ENCODE measurements around the gene PIP4K2A.
A peak's percentile ranks its signal among the peaks of the same experiment; 100 is the strongest.
"Not testable (repeated sequence)": the region's sequence is repeated elsewhere in the genome, so short reads cannot be mapped to it uniquely, and the experiment has no call there.

The PIP4K2A gene

DNA sequence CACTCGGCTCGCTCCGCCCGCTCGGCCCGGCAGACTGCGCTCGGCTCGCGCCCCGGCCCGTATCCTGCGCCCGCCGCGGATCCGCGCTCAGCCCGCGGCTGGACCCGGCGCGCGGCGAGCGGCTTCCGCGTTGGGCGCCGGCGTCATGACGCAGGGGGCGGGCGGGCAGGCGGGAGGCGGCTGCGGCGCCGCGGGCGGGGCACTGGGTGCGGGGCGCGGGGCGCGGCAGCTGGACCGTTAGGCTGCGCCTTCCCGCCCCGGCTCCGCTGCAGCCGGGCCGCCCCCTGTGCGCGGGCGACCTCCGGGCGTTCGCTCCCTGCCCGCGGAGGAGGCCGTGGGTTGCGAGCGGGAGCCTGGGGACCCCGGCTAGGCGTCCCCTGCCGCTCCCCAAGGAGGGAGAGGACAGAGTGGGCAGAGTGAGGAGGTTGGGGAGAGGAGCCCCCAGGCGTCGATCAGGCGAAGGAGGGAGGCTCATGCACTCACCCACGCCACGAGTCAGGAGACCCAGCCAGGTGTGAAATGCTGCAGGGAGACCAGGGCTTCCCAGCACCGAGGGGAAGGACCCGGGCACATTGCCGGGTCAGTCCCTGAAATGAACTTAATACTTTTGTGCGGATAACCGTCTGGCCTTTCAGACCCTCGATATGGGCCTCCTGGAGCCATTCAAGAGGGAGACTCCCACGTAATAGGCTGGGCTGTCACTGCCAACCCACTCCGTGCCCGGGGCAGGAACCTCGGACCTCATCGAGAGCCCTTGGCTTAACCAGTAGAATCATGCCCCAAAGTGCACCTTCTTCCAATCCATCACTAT, at the start of gene PIP4K2A:
PIP4K2A (minus strand) TSS at position 100 of the 811 bp plus-strand sequence. CDS start 252 bp downstream, outside the sequence.
- DNase-seq (ENCODE audit: low read depth in 2 of 2) = peak; percentile 41 to 53

- no peak for DNase-seq (ENCODE audit: low read depth in 2 of 2)
Observed at GRCh38 chr10:22761569-22762220, 47.3 kb upstream of the PIP4K2A start.

DNA sequence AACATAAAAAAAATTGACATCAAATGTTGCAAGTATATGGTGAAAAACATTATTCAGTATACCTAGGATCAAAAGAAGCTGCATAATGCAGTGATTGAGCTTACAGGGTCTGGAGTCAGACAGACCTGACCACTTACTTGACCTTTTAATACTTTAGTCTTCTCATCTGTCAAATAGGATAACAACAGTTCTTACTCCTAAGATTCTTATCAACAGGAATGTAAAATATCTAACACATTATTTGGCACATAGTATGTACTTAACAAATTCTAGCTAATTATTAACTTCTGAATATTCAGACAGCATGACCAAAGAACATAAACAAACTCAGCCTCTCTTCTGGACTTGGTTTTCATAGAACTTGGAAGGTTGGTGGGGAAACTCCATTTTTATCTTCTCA, 45.6 kb upstream of the PIP4K2A start:
- DNase-seq (ENCODE audit: low read depth in 2 of 2) = no peak

GRCh38 chr10:22758867-22759266, 44.5 kb upstream of the PIP4K2A start:
- no peak for DNase-seq (ENCODE audit: low read depth in 2 of 2)

- DNase-seq (ENCODE audit: low read depth in 2 of 2) = no peak
Observed at GRCh38 chr10:22754296-22754695, 39.9 kb upstream of the PIP4K2A start.

GRCh38 chr10:22753786-22754185, 39.4 kb upstream of the PIP4K2A start:
- no peak for DNase-seq (ENCODE audit: low read depth in 2 of 2)

DNA sequence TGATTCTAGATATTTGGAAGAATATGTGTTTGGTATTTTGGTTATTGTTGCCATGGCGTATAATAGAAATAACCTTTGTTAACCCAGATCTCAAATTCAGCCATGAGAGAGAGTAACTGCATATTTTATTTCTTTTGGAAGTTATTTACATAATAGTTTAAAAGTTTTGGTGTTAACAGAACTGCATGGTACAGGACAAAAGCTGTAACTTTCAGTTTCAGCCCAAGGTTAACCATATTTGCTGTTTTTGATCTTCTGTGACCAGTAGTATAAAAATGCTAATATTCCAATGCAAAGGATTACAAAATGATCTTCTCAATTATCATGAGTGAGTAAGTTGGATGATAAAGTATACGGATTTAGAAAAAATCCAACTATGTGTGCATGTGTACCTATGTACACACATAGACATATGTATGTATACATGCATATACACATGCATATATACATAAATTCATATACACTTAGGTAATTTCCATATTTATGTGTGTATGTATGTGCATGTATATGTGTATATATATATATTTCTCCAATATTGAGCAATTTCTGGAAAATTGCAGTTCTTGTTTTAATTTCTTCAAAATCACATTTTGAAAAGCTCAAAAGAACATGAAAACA, 38.0 kb upstream of the PIP4K2A start:
- no peak for DNase-seq (ENCODE audit: low read depth in 2 of 2)

- DNase-seq (ENCODE audit: low read depth in 2 of 2) = no peak
Observed at GRCh38 chr10:22750131-22750530, 35.8 kb upstream of the PIP4K2A start.

GRCh38 chr10:22744858-22745257, 30.5 kb upstream of the PIP4K2A start:
- DNase-seq (ENCODE audit: low read depth in 2 of 2) = not testable (repeated sequence)

GRCh38 chr10:22742678-22743077, 28.3 kb upstream of the PIP4K2A start:
- no peak for DNase-seq (ENCODE audit: low read depth in 2 of 2)

DNA sequence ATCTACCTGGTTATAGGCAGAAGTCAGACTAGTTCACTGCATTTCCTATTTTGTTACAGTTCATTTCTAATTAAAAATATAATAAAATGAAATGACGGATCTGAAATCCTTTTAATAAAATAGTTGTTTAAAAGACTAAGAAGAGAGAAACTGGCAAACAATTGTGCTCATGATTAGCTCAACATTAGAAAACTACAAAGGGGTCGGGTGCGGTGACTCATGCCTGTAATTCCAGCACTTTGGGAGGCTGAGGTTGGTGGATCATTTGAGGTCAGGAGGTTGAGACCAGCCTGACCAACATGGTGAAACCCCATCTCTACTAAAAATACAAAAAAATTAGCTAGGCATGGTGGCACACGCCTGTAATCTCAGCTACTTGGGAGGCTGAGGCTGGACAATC, 27.3 kb upstream of the PIP4K2A start:
- not testable (repeated sequence) for DNase-seq (ENCODE audit: low read depth in 2 of 2)

- no peak for DNase-seq (ENCODE audit: low read depth in 2 of 2)
Observed at GRCh38 chr10:22740180-22740579, 25.8 kb upstream of the PIP4K2A start.

DNA sequence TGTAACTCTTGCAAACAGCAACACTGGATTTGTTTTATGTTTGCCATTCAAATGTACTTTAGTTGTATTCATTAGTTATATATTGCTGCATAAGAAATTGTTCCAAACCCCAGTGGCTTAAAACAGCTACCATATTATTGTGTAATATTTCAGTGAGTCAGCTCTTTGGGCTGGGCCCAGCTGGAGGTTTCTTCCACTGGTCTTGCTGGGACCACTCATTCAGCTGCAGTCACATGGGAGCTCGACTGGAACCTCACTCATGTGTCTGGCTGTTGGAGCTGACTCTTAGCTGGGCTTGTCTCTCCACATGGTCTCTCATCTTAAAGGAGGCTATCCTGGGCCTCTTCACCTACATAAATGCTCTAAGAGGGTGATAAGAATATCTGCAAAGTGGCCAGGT, 23.2 kb upstream of the PIP4K2A start:
- DNase-seq (ENCODE audit: low read depth in 2 of 2) = no peak

GRCh38 chr10:22736134-22736533, 21.8 kb upstream of the PIP4K2A start:
- no peak for DNase-seq (ENCODE audit: low read depth in 2 of 2)

DNA sequence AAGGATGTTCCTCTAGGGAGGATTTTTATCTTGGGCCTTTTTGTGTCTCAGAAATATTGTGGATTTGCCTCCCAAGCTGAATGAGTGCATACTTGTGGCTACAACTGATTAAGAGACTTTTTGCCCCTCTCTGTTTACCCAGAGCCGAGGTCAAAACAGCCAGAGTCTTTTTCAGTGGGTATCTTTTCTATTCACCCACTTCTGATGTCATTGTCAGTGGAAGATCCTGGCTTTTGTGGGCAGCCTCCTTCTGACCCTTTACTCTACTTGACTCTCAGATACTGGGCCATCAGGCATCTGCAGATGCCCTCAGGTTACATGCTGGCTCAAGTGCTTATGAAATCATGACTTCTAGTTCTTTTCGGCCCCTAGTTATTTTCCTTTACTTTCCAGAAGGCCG, 19.6 kb upstream of the PIP4K2A start:
- DNase-seq (ENCODE audit: low read depth in 2 of 2) = no peak

DNA sequence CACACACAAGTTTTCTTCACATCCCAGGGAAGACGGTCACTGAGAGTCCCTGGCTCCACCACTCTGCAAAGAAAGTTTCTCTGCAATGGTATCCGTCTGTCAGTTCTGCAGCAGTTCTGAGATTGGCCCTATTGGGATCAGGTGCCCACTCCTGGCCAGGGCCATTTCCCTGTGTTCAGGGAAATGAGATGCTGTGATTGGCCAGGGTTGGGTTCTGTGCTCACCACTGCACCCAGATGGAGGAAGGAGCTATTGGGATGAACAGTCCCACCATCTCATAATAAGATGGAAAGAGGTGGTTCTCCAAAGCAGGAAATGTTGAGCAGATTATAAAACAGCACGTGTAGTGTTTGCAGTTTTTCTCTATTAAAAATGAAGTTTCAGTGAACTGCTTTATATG, 13.3 kb upstream of the PIP4K2A start:
- no peak for DNase-seq (ENCODE audit: low read depth in 2 of 2)

- no peak for DNase-seq (ENCODE audit: low read depth in 2 of 2)
Observed at GRCh38 chr10:22727112-22727511, 12.7 kb upstream of the PIP4K2A start.

GRCh38 chr10:22724773-22725172, 10.4 kb upstream of the PIP4K2A start:
- no peak for DNase-seq (ENCODE audit: low read depth in 2 of 2)

- no peak for DNase-seq (ENCODE audit: low read depth in 2 of 2)
Observed at GRCh38 chr10:22723783-22724182, 9.4 kb upstream of the PIP4K2A start.

DNA sequence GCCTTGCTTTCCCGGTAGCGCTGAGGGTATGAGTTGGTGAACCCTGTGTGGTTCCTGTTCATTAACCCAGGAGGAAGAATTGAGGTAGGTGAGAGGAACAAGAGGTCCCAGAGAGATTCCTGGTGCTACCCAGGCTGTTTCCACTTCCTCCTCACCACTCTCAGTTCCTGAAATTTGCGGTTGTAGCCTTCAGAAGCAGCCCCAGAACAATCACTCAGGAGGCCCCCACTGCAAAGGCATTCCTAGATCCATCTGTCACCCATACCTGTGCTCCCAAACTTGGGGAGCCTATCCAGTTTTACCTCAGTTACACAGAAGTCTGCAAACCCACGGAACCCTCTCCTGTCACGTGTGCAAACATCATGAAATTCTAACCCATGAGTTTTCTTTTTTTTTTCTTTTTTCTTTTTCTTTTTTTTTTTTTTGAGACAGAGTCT, 9.0 kb upstream of the PIP4K2A start:
- DNase-seq (ENCODE audit: low read depth in 2 of 2) = no peak

DNA sequence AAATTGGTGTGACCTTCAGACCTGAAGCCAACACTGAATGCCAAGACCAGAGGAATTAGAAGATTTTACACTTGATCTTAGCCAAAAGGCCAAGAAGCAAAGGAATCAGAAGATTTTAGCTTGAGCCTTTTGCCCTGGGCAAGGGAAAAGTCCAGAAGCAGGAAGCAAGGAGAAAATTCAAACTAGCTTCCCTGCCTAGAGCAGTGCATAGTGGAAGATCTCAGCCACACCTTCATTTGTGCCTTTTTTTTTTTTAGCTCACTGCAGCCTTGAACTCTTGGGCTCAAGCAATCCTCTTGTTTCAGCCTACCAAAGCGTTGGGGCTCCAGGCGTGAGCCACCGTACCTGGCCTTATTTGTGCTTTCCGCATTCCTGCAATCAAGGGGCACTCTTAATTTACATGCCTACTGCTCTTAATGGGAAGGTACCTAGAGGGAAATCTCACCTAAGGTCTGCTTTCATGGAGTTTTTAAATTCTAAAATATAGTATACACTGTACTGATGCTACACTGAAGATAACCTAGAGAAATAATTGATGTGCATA, 8.3 kb upstream of the PIP4K2A start:
- DNase-seq (ENCODE audit: low read depth in 2 of 2) = no peak

DNA sequence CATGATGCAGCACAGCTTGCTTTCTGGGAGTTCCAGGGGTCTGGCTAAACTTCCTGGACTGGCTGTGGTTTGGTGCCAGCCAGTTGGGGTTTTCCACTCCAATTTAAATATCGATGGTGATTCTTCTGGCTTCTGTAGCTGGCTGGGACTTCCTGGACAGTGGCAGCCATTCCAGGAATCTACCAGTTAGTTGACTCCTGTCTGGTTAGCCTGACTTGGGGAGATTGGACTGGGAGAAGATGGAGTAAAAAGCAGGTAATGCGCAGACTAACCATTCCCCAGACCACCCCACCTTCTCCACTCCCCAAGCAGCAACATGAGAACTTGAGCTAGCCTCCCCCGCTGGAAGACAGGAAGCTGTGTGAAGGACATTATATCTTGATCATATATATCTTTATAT, 6.3 kb upstream of the PIP4K2A start:
- DNase-seq (ENCODE audit: low read depth in 2 of 2) = no peak

Measured in activated CD8-positive, alpha-beta memory T cell treated with anti-CD3 and anti-CD28 coated beads for 4 hours (primary cell).